Measurements from ENCODE around the gene KATNAL2.

DNA sequence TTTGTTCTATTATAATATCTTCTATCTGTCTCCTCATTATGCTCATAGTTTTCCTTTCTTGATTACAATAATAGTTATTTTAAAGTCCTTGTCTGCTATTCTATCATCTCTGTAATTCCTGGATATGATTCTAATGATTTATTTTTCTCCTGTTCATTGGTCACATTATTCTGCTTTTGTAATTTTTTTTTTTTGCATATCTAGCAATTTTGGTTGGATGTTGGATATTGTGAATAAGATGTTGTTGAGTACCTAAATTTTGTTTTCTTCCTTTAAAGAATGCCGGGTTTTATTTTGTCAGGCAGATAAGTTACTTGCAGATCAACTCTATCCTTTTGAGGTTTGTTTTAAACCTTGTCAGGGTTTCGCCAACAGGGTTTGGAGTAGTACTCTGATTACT, 25.2 kb downstream of the KATNAL2 start:
- TF ChIP-seq ELF4 (IDR thresholded peaks at IDR 0.05), result no peak
- no peak for TF ChIP-seq TARDBP (IDR thresholded peaks at IDR 0.05)
- no peak for TF ChIP-seq SP1 (IDR thresholded peaks at IDR 0.05)
- no peak for TF ChIP-seq SUZ12 (IDR thresholded peaks at IDR 0.05)
- no peak for TF ChIP-seq FOXM1 (IDR thresholded peaks at IDR 0.05; ENCODE audit: borderline replicate concordance)
- TF ChIP-seq BHLHE40 (IDR thresholded peaks at IDR 0.05; ENCODE audit: borderline replicate concordance), result no peak
- no peak for TF ChIP-seq CTBP1 (IDR thresholded peaks at IDR 0.05; ENCODE audit: borderline replicate concordance)
- no peak for TF ChIP-seq FOXK2 (IDR thresholded peaks at IDR 0.05)
- TF ChIP-seq HDGF (IDR thresholded peaks at IDR 0.05; ENCODE audit: borderline replicate concordance), result no peak
